ENCODE measurements around the gene ANGEL1.

ANGEL1 gene

GRCh38 chr14:76820700-76821099, 8.0 kb upstream of the ANGEL1 start:
- Histone ChIP-seq H3K79me2 (ENCODE audit: insufficient read depth, low read length) (no peaks in the 10 kb centered on the region), H3K36me3 (ENCODE audit: low read length) (no peaks in the 10 kb centered on the region), H3K9me3 (ENCODE audit: insufficient read depth, low read length) (no peaks in the 10 kb centered on the region), H3F3A (ENCODE audit: insufficient read depth) (no peaks in the 10 kb centered on the region), H2AFZ (ENCODE audit: low read depth, low read length, severe bottlenecking) (no peak overlapping the region), H3K4me3 (ENCODE audit: insufficient read depth, low read length, poor library complexity, severe bottlenecking) (no peak overlapping the region), H3K4me2 (ENCODE audit: low read depth, low read length, poor library complexity, severe bottlenecking) (no peak overlapping the region), H3K27me3 (ENCODE audit: low read length) (no peaks in the 10 kb centered on the region), H4K20me1 (ENCODE audit: low read depth, low read length) (no peaks in the 10 kb centered on the region), H3K9ac (ENCODE audit: low read length) (no peak overlapping the region), H3K9me2 (replicated peaks; ENCODE audit: insufficient read depth, low read length) (no peaks in the 10 kb centered on the region), H3K27ac (ENCODE audit: low read depth, low read length) (no peak overlapping the region)
- TF ChIP-seq EZH2phosphoT487 (conservative IDR thresholded peaks at IDR 0.05; ENCODE audit: low read length) (no peak), CTCF (IDR thresholded peaks at IDR 0.05; ENCODE audit: insufficient read depth, low read length, poor library complexity, severe bottlenecking) (no peak)

- no peaks in the 10 kb centered on the region for H3F3A ChIP-seq (ENCODE audit: insufficient read depth)
- no peaks in the 10 kb centered on the region for H3K9me2 ChIP-seq (replicated peaks; ENCODE audit: insufficient read depth, low read length)
- no peak overlapping the region for H3K27ac ChIP-seq (ENCODE audit: low read depth, low read length)
- no peak overlapping the region for H2AFZ ChIP-seq (ENCODE audit: low read depth, low read length, severe bottlenecking)
- no peaks in the 10 kb centered on the region for H4K20me1 ChIP-seq (ENCODE audit: low read depth, low read length)
- no peaks in the 10 kb centered on the region for H3K36me3 ChIP-seq (ENCODE audit: low read length)
- no peak overlapping the region for H3K4me2 ChIP-seq (ENCODE audit: low read depth, low read length, poor library complexity, severe bottlenecking)
- H3K4me3 ChIP-seq (ENCODE audit: insufficient read depth, low read length, poor library complexity, severe bottlenecking) = no peak overlapping the region
- H3K9me3 ChIP-seq (ENCODE audit: insufficient read depth, low read length) = no peaks in the 10 kb centered on the region
- no peak overlapping the region for H3K9ac ChIP-seq (ENCODE audit: low read length)
- H3K79me2 ChIP-seq (ENCODE audit: insufficient read depth, low read length) = peaks cover 3% of the 10 kb centered on the region; the same call in 1 of the 2 replicates
- H3K27me3 ChIP-seq (ENCODE audit: low read length) = no peaks in the 10 kb centered on the region
- no peak for TF ChIP-seq EZH2phosphoT487 (conservative IDR thresholded peaks at IDR 0.05; ENCODE audit: low read length)
- TF ChIP-seq CTCF (IDR thresholded peaks at IDR 0.05; ENCODE audit: insufficient read depth, low read length, poor library complexity, severe bottlenecking) = no peak
These were observed 2.3 kb upstream of the ANGEL1 start for GRCh38 chr14:76814726-76815645.

GRCh38 chr14:76812093-76812421, 625 bp downstream of the ANGEL1 start:
- H3K4me3 ChIP-seq (ENCODE audit: insufficient read depth, low read length, poor library complexity, severe bottlenecking) = peak overlapping the region; percentile 58

More at GRCh38 chr14:76812093-76812421, 625 bp downstream of the ANGEL1 start:
- Histone ChIP-seq H4K20me1 (ENCODE audit: low read depth, low read length) (no peaks in the 10 kb centered on the region), H3K9me2 (replicated peaks; ENCODE audit: insufficient read depth, low read length) (no peaks in the 10 kb centered on the region), H3K27ac (ENCODE audit: low read depth, low read length) (peak overlapping the region; percentile 7; the same call in 1 of the 2 replicates), H3K27me3 (ENCODE audit: low read length) (no peaks in the 10 kb centered on the region), H3F3A (ENCODE audit: insufficient read depth) (no peaks in the 10 kb centered on the region), H3K79me2 (ENCODE audit: insufficient read depth, low read length) (peaks cover 3% of the 10 kb centered on the region; the same call in 1 of the 2 replicates), H3K36me3 (ENCODE audit: low read length) (no peaks in the 10 kb centered on the region), H3K9ac (ENCODE audit: low read length) (peak overlapping the region; percentile 78), H3K4me2 (ENCODE audit: low read depth, low read length, poor library complexity, severe bottlenecking) (peak overlapping the region; percentile 93), H3K9me3 (ENCODE audit: insufficient read depth, low read length) (no peaks in the 10 kb centered on the region), H2AFZ (ENCODE audit: low read depth, low read length, severe bottlenecking) (peak overlapping the region; percentile 57)
- TF ChIP-seq CTCF (IDR thresholded peaks at IDR 0.05; ENCODE audit: insufficient read depth, low read length, poor library complexity, severe bottlenecking) (no peak), EZH2phosphoT487 (conservative IDR thresholded peaks at IDR 0.05; ENCODE audit: low read length) (no peak)
